Stimulated activated CD8-positive, alpha-beta memory T cell treated with anti-CD3 and anti-CD28 coated beads, Interleukin-4, amount 100 ng/mL, for 4 hours (primary cell): ENCODE data around the gene EHHADH.
"Not testable (repeated sequence)": the region's sequence is repeated elsewhere in the genome, so short reads cannot be mapped to it uniquely, and the experiment has no call there.

Experiments used
- DNase-seq, 2 donors: peaks; one replicate each; pipeline ENCODE4 v3.0.0-alpha.2; 2020; ENCODE audit warnings: low read depth in 2 of 2, low spot score in 1 of 2

The EHHADH gene

GRCh38 chr3:185253645-185254410 lies at the start of gene EHHADH:
Gene EHHADH, minus strand, starts transcription at chr3:185254049. Its CDS starts 27 bp downstream, at chr3:185254022.
- DNase-seq = peak; percentile 21

- not testable (repeated sequence) for DNase-seq
Observed at GRCh38 chr3:185299918-185300426, 46.1 kb upstream of the EHHADH start.

- no peak for DNase-seq
Observed at GRCh38 chr3:185297867-185298266, 44.0 kb upstream of the EHHADH start.

- no peak for DNase-seq
Observed at GRCh38 chr3:185292238-185292637, 38.4 kb upstream of the EHHADH start.

GRCh38 chr3:185290266-185290665 lies 36.4 kb upstream of the EHHADH start:
- no peak for DNase-seq

- DNase-seq = no peak
Observed at GRCh38 chr3:185283374-185283935, 29.6 kb upstream of the EHHADH start.

- peak; percentile 89 to 90 for DNase-seq
Observed at GRCh38 chr3:185282696-185283373, 29.0 kb upstream of the EHHADH start.

- no peak for DNase-seq
Observed at GRCh38 chr3:185280572-185281365, 26.9 kb upstream of the EHHADH start.

GRCh38 chr3:185279587-185280138 lies 25.8 kb upstream of the EHHADH start:
- no peak for DNase-seq

GRCh38 chr3:185276415-185276814 lies 22.6 kb upstream of the EHHADH start:
- no peak for DNase-seq

GRCh38 chr3:185272033-185272432 lies 18.2 kb upstream of the EHHADH start:
- no peak for DNase-seq

GRCh38 chr3:185270956-185271332 lies 17.1 kb upstream of the EHHADH start:
- DNase-seq = no peak

- DNase-seq = no peak
Observed at GRCh38 chr3:185270262-185270955, 16.6 kb upstream of the EHHADH start.

GRCh38 chr3:185268194-185268962 lies 14.5 kb upstream of the EHHADH start:
- DNase-seq = no peak

GRCh38 chr3:185267193-185267592 lies 13.3 kb upstream of the EHHADH start:
- DNase-seq = no peak

- no peak for DNase-seq
Observed at GRCh38 chr3:185264849-185265553, 11.2 kb upstream of the EHHADH start.

GRCh38 chr3:185263423-185263822 lies 9.6 kb upstream of the EHHADH start:
- no peak for DNase-seq

- DNase-seq = no peak
Observed at GRCh38 chr3:185257334-185257733, 3.5 kb upstream of the EHHADH start.

- no peak for DNase-seq
Observed at GRCh38 chr3:185254799-185255198, 950 bp upstream of the EHHADH start.
